ENCODE data around the gene EWSR1. TPM values are rescaled to one million over a fixed set of nuclear protein-coding genes. Genes with fewer than 3 reads are reported as not detected.

Gene EWSR1
- polyA plus RNA-seq, 1 donor from 2014 or later, result 277 TPM

- no peaks in the 10 kb centered on the region for H3K27me3 ChIP-seq (ENCODE audit: insufficient read depth, low read depth, low read length)
- H4K20me1 ChIP-seq (ENCODE audit: insufficient read depth), result no peaks in the 10 kb centered on the region
- no peak overlapping the region for H3K4me2 ChIP-seq (ENCODE audit: low read length)
- H2AFZ ChIP-seq (ENCODE audit: low read depth, low read length), result no peak overlapping the region
- no peak overlapping the region for H3K4me3 ChIP-seq (ENCODE audit: low read length)
- TF ChIP-seq TAF1 (IDR thresholded peaks at IDR 0.05; ENCODE audit: low read depth) (no peak), REST (IDR thresholded peaks at IDR 0.05; ENCODE audit: borderline replicate concordance) (no peak), CTCF (IDR thresholded peaks at IDR 0.05; ENCODE audit: poor library complexity, severe bottlenecking) (no peak), MXI1 (conservative IDR thresholded peaks at IDR 0.05; ENCODE audit: poor library complexity, severe bottlenecking) (no peak), RAD21 (conservative IDR thresholded peaks at IDR 0.05) (no peak), POLR2AphosphoS5 (IDR thresholded peaks at IDR 0.05) (no peak), EZH2 (IDR thresholded peaks at IDR 0.05; ENCODE audit: borderline replicate concordance, insufficient read depth, low read length, poor library complexity, severe bottlenecking) (no peak)
- no peak overlapping the region for H3K9ac ChIP-seq (ENCODE audit: low read length)
- H3K9me2 ChIP-seq (ENCODE audit: insufficient read depth, low read length), result no peaks in the 10 kb centered on the region
- H3K79me2 ChIP-seq (replicated peaks; ENCODE audit: insufficient read depth, low read length), result no peaks in the 10 kb centered on the region
- no peaks in the 10 kb centered on the region for H3K36me3 ChIP-seq (ENCODE audit: insufficient read depth, low read length)
- no peaks in the 10 kb centered on the region for H3F3A ChIP-seq (ENCODE audit: insufficient read depth, low read length, poor library complexity, severe bottlenecking)
- H3K27ac ChIP-seq (ENCODE audit: low read length), result no peak overlapping the region
- H3K9me3 ChIP-seq (ENCODE audit: low read length), result no peaks in the 10 kb centered on the region
These were observed 64.9 kb downstream of the EWSR1 start for GRCh38 chr22:29332886-29333496.

GRCh38 chr22:29334148-29334547 is 66.1 kb downstream of the EWSR1 start:
- H3K4me3 ChIP-seq (ENCODE audit: low read length), result no peak overlapping the region
- H3K27ac ChIP-seq (ENCODE audit: low read length), result no peak overlapping the region
- no peaks in the 10 kb centered on the region for H3K36me3 ChIP-seq (ENCODE audit: insufficient read depth, low read length)
- no peaks in the 10 kb centered on the region for H3K27me3 ChIP-seq (ENCODE audit: insufficient read depth, low read depth, low read length)
- H3K9me3 ChIP-seq (ENCODE audit: low read length), result no peaks in the 10 kb centered on the region
- no peaks in the 10 kb centered on the region for H4K20me1 ChIP-seq (ENCODE audit: insufficient read depth)
- TF ChIP-seq TAF1 (IDR thresholded peaks at IDR 0.05; ENCODE audit: low read depth), result no peak
- TF ChIP-seq EZH2 (IDR thresholded peaks at IDR 0.05; ENCODE audit: borderline replicate concordance, insufficient read depth, low read length, poor library complexity, severe bottlenecking), result no peak
- TF ChIP-seq SMC3 (conservative IDR thresholded peaks at IDR 0.05; ENCODE audit: poor library complexity), result no peak
- no peak for TF ChIP-seq RAD21 (conservative IDR thresholded peaks at IDR 0.05)
- TF ChIP-seq EP300 (conservative IDR thresholded peaks at IDR 0.05; ENCODE audit: poor library complexity, severe bottlenecking), result no peak
- no peak for TF ChIP-seq REST (IDR thresholded peaks at IDR 0.05; ENCODE audit: borderline replicate concordance)
- TF ChIP-seq MXI1 (conservative IDR thresholded peaks at IDR 0.05; ENCODE audit: poor library complexity, severe bottlenecking), result no peak
- H3K4me2 ChIP-seq (ENCODE audit: low read length), result no peak overlapping the region
- H2AFZ ChIP-seq (ENCODE audit: low read depth, low read length), result no peak overlapping the region
- no peaks in the 10 kb centered on the region for H3K79me2 ChIP-seq (replicated peaks; ENCODE audit: insufficient read depth, low read length)
- H3K9me2 ChIP-seq (ENCODE audit: insufficient read depth, low read length), result no peaks in the 10 kb centered on the region
- H3F3A ChIP-seq (ENCODE audit: insufficient read depth, low read length, poor library complexity, severe bottlenecking), result no peaks in the 10 kb centered on the region
- H3K9ac ChIP-seq (ENCODE audit: low read length), result no peak overlapping the region

Data from neural cell (in vitro differentiated cells).